HCT116 (cell line): ENCODE data around the gene EEF1AKMT2. TPM values are rescaled to one million over a fixed set of nuclear protein-coding genes. Genes with fewer than 3 reads are reported as not detected.

Experiments used
- ATAC-seq: fragments of 200-7000 bp; cut with Tn5 transposase; 2 replicates; pipeline ENCODE4 v1.9.1; 2020; ENCODE audit warnings: mild to moderate bottlenecking, moderate library complexity
- BruUV-seq: library from RNA; stranded (reverse); fragments of 400-500 nt; replicated peaks from 2 replicates; lab custom pipeline; 2021; lab: Mats Ljungman, UMichigan
- CTCF ChIA-PET: fragments of 300-600 bp; sonication (Branson Sonifier 250); formaldehyde crosslinking; loops from one replicate; lab custom pipeline; 2021; ENCODE audit warnings: antibody characterized with exemption; lab: Charles Lee
- POLR2A ChIA-PET: fragments of 300-600, 350-600 bp; sonication (Branson Sonifier 250); formaldehyde crosslinking; loops from one replicate; lab custom pipeline; 2021; ENCODE audit warnings: antibody characterized with exemption; lab: Charles Lee
- RAD21 ChIA-PET, 2 experiments: fragments of 300-600 bp; sonication (Branson Sonifier 250); formaldehyde crosslinking; loops; one replicate each; lab custom pipeline; 2023; ENCODE audit warnings: low total read pairs in 2 of 2; ENCODE audit not compliant: uncharacterized antibody in 2 of 2, unreplicated experiment in 2 of 2, low non-redundant PET in 1 of 2; lab: Charles Lee
- DNase-seq: peaks from one replicate; pipeline ENCODE4 v3.0.0-alpha.2; 2010; ENCODE audit warnings: low read depth, low spot score
- H2AFZ ChIP-seq: fragments of 200-600 bp; shearing (Covaris generic), sonication (generic); 2 replicates; pipeline ENCODE4 v1.6.1; 2017; ENCODE audit warnings: low read depth, mixed run types, mixed read lengths, antibody characterized with exemption, low read length; ENCODE audit not compliant: poor library complexity, severe bottlenecking
- H3K27ac ChIP-seq: 2 replicates; pipeline ENCODE4 v1.5.1; 2012; ENCODE audit warnings: low read depth, low read length
- H3K27me3 ChIP-seq: fragments of 200-600 bp; sonication (generic); 2 replicates; pipeline ENCODE4 v1.6.1; 2016; ENCODE audit warnings: mixed run types, low read length, mixed read lengths; ENCODE audit not compliant: insufficient read depth
- H3K36me3 ChIP-seq, 2 experiments: fragments of 200-500 bp in 1 of 2; fragments of 200-600 bp in 1 of 2; sonication (Bioruptor generic) in 1 of 2; sonication (generic) in 1 of 2; 2 replicates each; pipeline versions ENCODE4 v1.5.1 to v1.6.1; 2014 to 2016; ENCODE audit warnings: low read length in 2 of 2, inconsistent platforms in 1 of 2, mixed read lengths in 1 of 2, mixed run types in 1 of 2; ENCODE audit not compliant: insufficient read depth in 2 of 2, control insufficient read depth in 1 of 2
- H3K4me1 ChIP-seq, 2 experiments: fragments of 200-600 bp in 1 of 2; sonication (generic) in 1 of 2; 2 replicates each; pipeline versions ENCODE4 v1.5.1 to v1.6.1; 2012 to 2017; ENCODE audit warnings: low read length in 2 of 2, inconsistent platforms in 1 of 2, mild to moderate bottlenecking in 1 of 2, mixed read lengths in 1 of 2, mixed run types in 1 of 2, moderate library complexity in 1 of 2; ENCODE audit not compliant: insufficient read depth in 2 of 2, control insufficient read depth in 1 of 2
- H3K4me2 ChIP-seq: fragments of 200-600 bp; sonication (generic); 2 replicates; pipeline ENCODE4 v1.6.1; 2017; ENCODE audit warnings: mixed run types, low read length, mixed read lengths
- H3K4me3 ChIP-seq, 2 experiments: fragments of 200-600 bp in 1 of 2; sonication (generic) in 1 of 2; replicated peaks in 1 of 2; 2 replicates each; pipeline ENCODE4 v1.5.1; 2011 to 2016; ENCODE audit warnings: low read length in 2 of 2, control low read depth in 1 of 2, low read depth in 1 of 2, mild to moderate bottlenecking in 1 of 2, mixed read lengths in 1 of 2, mixed run types in 1 of 2
- H3K79me2 ChIP-seq: fragments of 200-600 bp; sonication (generic); 2 replicates; pipeline ENCODE4 v1.6.1; 2017; ENCODE audit warnings: mild to moderate bottlenecking, mixed run types, low read length, moderate library complexity, mixed read lengths; ENCODE audit not compliant: insufficient read depth
- H3K9ac ChIP-seq: fragments of 200-600 bp; sonication (generic); 2 replicates; pipeline ENCODE4 v1.6.1; 2016; ENCODE audit warnings: low read length, mixed read lengths
- H3K9me2 ChIP-seq: fragments of 200-600 bp; sonication (generic), shearing (Covaris generic); 2 replicates; pipeline ENCODE4 v1.6.1; 2017; ENCODE audit warnings: mixed run types, mild to moderate bottlenecking, moderate library complexity; ENCODE audit not compliant: insufficient read depth
- H3K9me3 ChIP-seq, 2 experiments: fragments of 200-500 bp in 1 of 2; fragments of 200-600 bp in 1 of 2; sonication (Bioruptor generic) in 1 of 2; sonication (generic) in 1 of 2; 2 replicates each; pipeline ENCODE4 v1.6.1; 2014 to 2017; ENCODE audit warnings: low read length in 2 of 2, mixed read lengths in 2 of 2, inconsistent platforms in 1 of 2, low read depth in 1 of 2, mild to moderate bottlenecking in 1 of 2, mixed run types in 1 of 2, moderate library complexity in 1 of 2; ENCODE audit not compliant: control insufficient read depth in 1 of 2, insufficient read depth in 1 of 2
- H4K20me1 ChIP-seq: fragments of 200-600 bp; sonication (generic), shearing (Covaris generic); 2 replicates; pipeline ENCODE4 v1.6.1; 2017; ENCODE audit warnings: mixed run types, mild to moderate bottlenecking, moderate library complexity; ENCODE audit not compliant: insufficient read depth
- EGR1 ChIP-seq: IDR thresholded peaks from 2 replicates; pipeline ENCODE4 v1.6.1; 2012; ENCODE audit warnings: low read depth
- ELF1 ChIP-seq: IDR thresholded peaks from 2 replicates; pipeline ENCODE4 v1.6.1; 2012; ENCODE audit warnings: low read depth, borderline replicate concordance
- EZH2 ChIP-seq: fragments of 200-600 bp; sonication (generic); IDR thresholded peaks from 2 replicates; pipeline ENCODE4 v1.6.1; 2017; ENCODE audit warnings: antibody characterized with exemption, mixed run types
- EZH2phosphoT487 ChIP-seq: fragments of 200-600 bp; IDR thresholded peaks from 2 replicates; pipeline ENCODE4 v1.6.1; 2018; ENCODE audit warnings: antibody characterized with exemption, borderline replicate concordance
- FOSL1 ChIP-seq: IDR thresholded peaks from 2 replicates; pipeline ENCODE4 v1.6.1; 2012; ENCODE audit warnings: low read depth
- JUND ChIP-seq: IDR thresholded peaks from 2 replicates; pipeline ENCODE4 v1.6.1; 2012
- POLR2AphosphoS5 ChIP-seq: IDR thresholded peaks from 2 replicates; pipeline ENCODE4 v1.6.1; 2011; ENCODE audit warnings: mild to moderate bottlenecking, low read depth, low read length, moderate library complexity
- SP1 ChIP-seq: IDR thresholded peaks from 2 replicates; pipeline ENCODE4 v1.6.1; 2012; ENCODE audit warnings: low read depth
- TCF7L2 ChIP-seq: IDR thresholded peaks from 2 replicates; pipeline ENCODE4 v1.7.0; 2011; ENCODE audit warnings: borderline replicate concordance, inconsistent platforms; ENCODE audit not compliant: insufficient read depth, insufficient read length; ENCODE audit errors: extremely low read depth
- YY1 ChIP-seq: IDR thresholded peaks from 2 replicates; pipeline ENCODE4 v1.6.1; 2011; ENCODE audit warnings: low read length, low read depth, moderate library complexity, mild to moderate bottlenecking; ENCODE audit not compliant: insufficient replicate concordance; ENCODE audit errors: extremely low read depth
- ZBTB33 ChIP-seq: IDR thresholded peaks from 2 replicates; pipeline ENCODE4 v1.6.1; 2011; ENCODE audit warnings: mild to moderate bottlenecking, low read length, moderate library complexity; ENCODE audit not compliant: insufficient replicate concordance; ENCODE audit errors: extremely low read depth
- intact Hi-C: fragments of 100-400 bp; cut with micrococcal nuclease; formaldehyde crosslinking; loops from 2 replicates; pipeline ENCODE4 v1.10.0; 2022
- total RNA-seq: library from RNA; stranded (reverse); gene quantifications from one replicate; pipeline ENCODE4 v1.2.1, GENCODE V29; 2021; ENCODE audit not compliant: unreplicated experiment
- TF ChIP-seq, protein P1 (sequence below): IDR thresholded peaks from 2 replicates; pipeline ENCODE4 v1.6.1; 2012; ENCODE audit warnings: low read depth

Gene EEF1AKMT2
- total RNA-seq, 1 experiment from 2014 or later: 39.6 TPM

DNA sequence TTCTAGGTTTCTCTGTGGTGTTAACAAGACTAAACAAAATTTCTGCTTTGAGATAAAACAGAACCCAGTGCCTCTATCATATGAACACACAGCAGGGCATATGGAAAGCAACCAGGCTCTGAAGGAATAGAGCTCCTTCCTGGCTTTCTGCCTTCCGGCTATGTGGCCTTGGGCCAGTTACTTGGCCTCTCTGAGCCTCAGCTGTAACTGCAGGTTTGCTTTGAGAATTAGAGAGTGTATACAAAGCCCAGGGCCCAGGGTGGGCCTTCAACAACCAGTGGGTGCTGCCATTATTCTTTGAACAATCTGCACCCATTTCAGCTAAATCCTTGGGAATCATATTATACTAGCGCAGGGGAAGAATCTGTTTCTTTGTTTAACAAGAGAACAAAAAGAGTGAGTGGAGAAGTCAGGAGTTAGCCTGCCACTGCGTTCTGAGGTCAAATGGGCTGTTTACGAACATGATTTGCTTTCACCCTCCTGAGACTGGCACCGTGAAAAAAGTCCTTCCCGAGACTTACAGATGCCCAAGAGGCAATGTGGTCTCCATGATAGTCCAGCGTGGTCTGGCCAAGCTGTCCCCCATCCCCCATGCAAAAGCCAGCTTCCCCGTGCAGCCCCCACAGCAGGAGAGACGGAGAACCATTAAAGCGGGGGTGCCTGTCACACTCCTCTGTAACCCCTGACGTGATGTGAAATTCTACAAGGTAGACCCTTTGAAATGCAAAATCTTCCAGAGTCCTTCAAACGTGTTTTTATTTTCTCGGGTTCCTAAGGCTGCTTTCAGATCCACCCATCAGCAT is 52.4 kb downstream of the EEF1AKMT2 start:
- Histone ChIP-seq H4K20me1 (no peaks in the 10 kb centered on the region), H3K4me1 (peaks cover 21 to 36% of the 10 kb centered on the region in 2 experiments), H3K9me3 (no peaks in the 10 kb centered on the region), H3K36me3 (no peaks in the 10 kb centered on the region), H3K9ac (no peak overlapping the region), H3K9me2 (no peaks in the 10 kb centered on the region), H3K27me3 (no peaks in the 10 kb centered on the region), H3K4me3 (no peak overlapping the region), H2AFZ (no peak overlapping the region), H3K4me2 (no peak overlapping the region), H3K27ac (no peak overlapping the region), H3K79me2 (peaks cover 27% of the 10 kb centered on the region; the same call in 1 of the 2 replicates)
- ATAC-seq (no peak), DNase-seq (no peak)
- TF ChIP-seq ELF1 (no peak), SP1 (no peak)
- CTCF ChIA-PET: interaction anchor here (2.2 to 3.0 kb wide), 2 partner anchors 19 to 208 kb away, joined by 25 to 46 read pairs; no protein-coding TSS in a partner anchor
- RAD21 ChIA-PET: no interaction called here
- POLR2A ChIA-PET: no interaction called here
- intact Hi-C loops: no loop called here
- BruUV-seq: no TSS peak

DNA sequence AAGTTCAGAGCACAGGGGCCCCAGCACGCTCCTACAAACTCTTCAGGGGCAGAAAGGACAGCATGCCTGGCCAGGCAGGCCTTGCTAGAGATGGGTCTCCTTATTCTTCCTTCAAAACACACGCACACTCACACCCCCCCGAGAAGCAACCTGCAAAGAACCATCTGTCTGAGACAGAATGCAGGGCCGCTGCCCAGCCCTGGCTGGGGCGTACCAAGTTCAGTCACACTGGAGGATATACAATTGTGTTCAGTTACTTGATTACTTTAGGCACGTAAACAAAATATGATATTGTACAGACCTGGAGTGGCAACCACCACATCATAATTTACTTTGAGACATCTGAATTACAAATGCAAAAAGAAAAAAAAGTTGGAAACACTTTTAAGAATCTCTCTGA is 53.2 kb downstream of the EEF1AKMT2 start:
- no TSS peak for BruUV-seq
- Histone ChIP-seq H3K9me3 (no peaks in the 10 kb centered on the region), H3K79me2 (peaks cover 27% of the 10 kb centered on the region; the same call in 1 of the 2 replicates), H4K20me1 (no peaks in the 10 kb centered on the region), H3K4me2 (no peak overlapping the region), H3K36me3 (no peaks in the 10 kb centered on the region), H3K4me3 (no peak overlapping the region), H3K4me1 (peaks cover 21 to 36% of the 10 kb centered on the region in 2 experiments), H3K9ac (no peak overlapping the region), H2AFZ (no peak overlapping the region), H3K27me3 (no peaks in the 10 kb centered on the region), H3K9me2 (no peaks in the 10 kb centered on the region), H3K27ac (no peak overlapping the region)
- POLR2A ChIA-PET: no interaction called here
- DNase-seq: no peak
- intact Hi-C loops: no loop called here
- CTCF ChIA-PET: no interaction called here
- RAD21 ChIA-PET: no interaction called here
- TF ChIP-seq POLR2AphosphoS5 (no peak), JUND (no peak), TCF7L2 (no peak), EZH2 (no peak), EZH2phosphoT487 (no peak), FOSL1 (no peak), YY1 (no peak), ELF1 (no peak), SP1 (no peak), EGR1 (no peak), ZBTB33 (no peak)
- TF ChIP-seq, protein P1, sequence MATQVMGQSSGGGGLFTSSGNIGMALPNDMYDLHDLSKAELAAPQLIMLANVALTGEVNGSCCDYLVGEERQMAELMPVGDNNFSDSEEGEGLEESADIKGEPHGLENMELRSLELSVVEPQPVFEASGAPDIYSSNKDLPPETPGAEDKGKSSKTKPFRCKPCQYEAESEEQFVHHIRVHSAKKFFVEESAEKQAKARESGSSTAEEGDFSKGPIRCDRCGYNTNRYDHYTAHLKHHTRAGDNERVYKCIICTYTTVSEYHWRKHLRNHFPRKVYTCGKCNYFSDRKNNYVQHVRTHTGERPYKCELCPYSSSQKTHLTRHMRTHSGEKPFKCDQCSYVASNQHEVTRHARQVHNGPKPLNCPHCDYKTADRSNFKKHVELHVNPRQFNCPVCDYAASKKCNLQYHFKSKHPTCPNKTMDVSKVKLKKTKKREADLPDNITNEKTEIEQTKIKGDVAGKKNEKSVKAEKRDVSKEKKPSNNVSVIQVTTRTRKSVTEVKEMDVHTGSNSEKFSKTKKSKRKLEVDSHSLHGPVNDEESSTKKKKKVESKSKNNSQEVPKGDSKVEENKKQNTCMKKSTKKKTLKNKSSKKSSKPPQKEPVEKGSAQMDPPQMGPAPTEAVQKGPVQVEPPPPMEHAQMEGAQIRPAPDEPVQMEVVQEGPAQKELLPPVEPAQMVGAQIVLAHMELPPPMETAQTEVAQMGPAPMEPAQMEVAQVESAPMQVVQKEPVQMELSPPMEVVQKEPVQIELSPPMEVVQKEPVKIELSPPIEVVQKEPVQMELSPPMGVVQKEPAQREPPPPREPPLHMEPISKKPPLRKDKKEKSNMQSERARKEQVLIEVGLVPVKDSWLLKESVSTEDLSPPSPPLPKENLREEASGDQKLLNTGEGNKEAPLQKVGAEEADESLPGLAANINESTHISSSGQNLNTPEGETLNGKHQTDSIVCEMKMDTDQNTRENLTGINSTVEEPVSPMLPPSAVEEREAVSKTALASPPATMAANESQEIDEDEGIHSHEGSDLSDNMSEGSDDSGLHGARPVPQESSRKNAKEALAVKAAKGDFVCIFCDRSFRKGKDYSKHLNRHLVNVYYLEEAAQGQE: no peak
- no peak for ATAC-seq
